CD4-positive, alpha-beta T cell treated with Interleukin-1 beta for 1 hour (primary cell): ENCODE measurements around the gene PACSIN2.
"Not testable (repeated sequence)": the region's sequence is repeated elsewhere in the genome, so short reads cannot be mapped to it uniquely, and the experiment has no call there.

Experiments used
- DNase-seq, 2 donors: peaks; one replicate each; pipeline ENCODE4 v3.0.0-alpha.2; 2020 to 2022

PACSIN2 gene

DNA sequence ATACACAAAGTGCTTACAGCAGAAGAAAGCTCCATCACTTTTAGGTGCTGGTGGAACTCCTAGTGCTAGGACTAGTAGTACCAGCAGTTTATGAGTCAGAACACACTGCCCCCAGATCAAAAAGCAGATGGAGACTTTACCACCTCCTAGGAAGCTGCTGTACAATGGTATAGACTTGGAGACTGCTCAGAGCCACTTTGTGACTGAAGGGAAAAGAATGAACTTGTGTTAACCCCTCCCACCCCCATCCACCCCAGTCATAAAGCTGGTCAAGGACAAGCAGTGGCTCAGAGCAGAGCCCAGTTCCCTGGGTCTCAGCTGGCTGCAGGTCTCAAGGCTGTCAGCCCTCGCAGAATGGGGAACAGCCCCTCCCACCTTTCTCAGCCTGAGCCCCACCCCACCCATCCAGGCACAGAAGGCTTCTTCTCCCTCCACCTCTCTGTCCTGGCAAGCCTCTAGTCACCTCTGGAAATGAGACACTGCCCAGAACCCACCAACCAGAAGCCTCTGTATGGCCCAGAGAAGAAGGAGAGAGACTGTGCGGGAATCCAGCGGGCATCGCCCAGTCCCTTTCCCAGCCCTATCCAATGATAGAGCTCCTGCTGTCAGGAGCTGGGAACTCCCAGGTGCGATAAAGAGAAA lies 23.8 kb downstream of the PACSIN2 start:
- DNase-seq = no peak

DNA sequence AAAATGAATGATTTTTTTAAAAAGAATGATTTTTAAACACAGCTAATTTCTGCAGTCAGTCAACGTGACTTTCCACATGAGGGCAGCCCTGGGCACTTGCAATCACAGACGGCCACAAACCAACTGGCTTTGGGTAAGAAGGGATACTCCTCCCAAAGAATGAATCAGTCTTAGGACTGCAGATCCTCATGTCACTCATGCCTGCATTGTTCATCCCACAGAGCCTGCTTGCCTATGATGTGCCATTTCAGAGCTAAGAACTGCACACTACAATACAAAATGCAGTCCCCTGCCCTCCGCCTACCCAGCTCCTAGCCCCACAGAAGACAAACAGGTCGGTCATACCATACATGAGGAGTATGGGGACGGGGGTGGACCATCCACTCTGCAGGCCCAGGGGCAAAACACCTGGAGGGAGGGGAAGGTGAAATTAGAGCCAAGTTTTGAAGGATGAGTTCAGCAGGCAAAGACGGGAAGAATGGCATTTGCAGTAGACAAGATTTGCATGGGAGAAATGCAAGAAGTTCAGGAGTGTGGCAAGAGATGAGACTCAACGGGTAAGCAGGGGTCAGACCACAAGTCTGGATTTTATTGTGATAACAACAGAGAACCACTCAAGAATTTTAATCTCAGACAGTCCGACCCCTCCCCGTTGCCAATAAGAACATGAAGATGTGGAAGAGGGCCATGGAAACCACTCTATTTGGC lies 24.7 kb downstream of the PACSIN2 start:
- no peak for DNase-seq

DNA sequence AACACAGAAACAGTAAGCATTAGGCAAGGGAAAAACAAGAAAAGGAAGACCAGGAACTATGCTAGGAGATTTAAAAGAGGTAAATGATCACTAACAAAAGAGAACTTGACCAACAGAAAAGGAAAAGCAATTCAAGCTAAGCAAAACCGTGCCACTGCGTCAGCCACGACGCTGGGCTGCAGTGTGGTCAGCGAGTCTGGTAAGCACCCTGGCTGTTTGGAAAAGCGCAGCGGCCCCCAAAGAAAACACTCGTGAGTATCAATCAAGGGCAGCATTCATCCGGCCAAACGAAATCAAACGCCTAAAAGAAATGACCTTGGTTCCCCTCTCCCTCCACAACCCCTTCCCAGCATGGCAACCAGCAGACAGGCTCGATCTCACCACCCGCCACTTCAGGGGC lies 28.8 kb downstream of the PACSIN2 start:
- no peak for DNase-seq

DNA sequence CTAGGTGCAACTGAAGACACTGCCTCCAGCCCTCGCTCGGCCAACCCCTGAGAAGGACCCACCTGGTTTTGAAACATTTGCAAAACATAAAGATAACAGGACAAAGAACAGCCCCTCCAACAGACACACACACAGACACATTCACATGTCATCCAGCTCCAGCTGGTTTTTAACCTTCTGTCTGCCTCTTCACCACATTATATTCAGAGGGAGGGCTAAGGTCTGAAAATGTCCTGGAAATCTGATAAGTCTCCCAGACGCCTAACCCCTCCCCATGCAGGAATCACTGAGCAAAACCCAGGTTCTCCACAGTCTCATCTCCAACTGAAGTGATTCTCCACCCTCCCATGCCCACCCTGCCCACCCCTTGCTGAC lies 29.4 kb downstream of the PACSIN2 start:
- no peak for DNase-seq

DNA sequence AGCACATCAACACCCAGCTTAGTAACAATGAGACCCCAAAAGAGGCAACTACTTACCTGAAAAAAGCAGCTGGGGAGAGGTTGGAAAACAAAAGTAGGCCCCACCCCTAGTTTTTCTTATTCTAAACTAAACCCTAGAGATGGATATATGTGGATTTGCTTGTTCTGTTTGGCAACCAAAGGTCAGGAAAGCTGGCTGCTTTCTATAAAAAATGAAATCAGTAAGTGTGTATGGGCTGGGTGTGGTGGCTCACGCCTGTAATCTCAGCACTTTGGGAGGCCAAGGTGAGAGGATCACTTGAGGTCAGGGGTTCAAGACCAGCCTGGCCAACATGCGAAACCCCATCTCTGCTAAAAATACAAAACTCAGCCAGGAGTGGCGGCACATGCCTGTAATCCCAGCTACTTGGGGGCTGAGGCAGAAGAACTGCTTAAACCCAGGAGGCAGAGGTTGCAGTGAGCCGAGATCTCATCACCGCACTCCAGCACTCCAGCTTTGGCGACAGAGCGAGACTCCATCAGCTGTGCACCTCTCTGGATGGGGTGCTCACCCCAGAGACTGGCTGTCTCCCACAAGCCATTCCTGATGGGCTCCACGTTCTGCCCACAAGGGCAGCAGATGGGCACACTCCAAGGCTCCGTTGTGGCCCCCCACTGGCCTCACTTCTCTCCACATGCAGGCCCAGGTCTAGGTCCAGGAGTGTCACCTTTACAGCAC lies 30.0 kb downstream of the PACSIN2 start:
- DNase-seq = no peak

DNA sequence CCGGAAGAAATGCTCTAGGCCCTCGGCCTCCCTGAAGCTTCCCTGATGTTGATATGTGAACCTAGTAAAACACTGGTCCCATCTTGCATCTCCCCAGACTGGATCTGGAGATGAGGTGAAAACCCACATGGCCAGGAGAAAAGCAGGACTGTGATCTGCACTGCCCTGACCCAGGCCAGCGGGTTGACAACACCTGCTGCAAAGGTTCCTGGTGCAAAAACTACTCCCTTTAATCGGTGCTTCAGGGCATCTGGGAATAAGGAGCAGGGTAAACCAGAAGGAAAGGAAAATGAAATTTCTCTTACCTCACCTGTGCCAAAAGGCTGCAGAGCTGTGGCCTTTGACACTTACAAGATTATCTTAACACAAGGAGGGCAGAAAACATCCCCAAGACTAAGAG lies 30.6 kb downstream of the PACSIN2 start:
- no peak for DNase-seq

DNA sequence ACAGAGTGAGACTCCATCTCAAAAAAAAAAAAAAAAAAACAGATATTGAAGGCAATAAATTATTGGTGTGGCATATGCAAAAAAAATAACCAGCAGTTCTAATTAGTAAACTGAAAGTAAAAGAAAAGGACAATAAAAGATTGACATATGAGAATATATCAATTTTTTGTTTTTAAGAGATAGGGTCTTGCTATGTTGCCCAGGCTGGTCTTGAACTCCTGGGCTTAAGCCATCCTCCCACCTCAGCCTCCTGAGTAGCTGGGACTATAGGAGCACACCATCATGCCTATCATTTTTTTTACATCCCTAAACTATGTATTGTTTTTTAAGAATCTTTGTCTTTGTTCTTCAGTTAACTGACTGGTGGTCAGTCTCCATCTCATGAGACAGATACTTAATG lies 31.5 kb downstream of the PACSIN2 start:
- no peak for DNase-seq

DNA sequence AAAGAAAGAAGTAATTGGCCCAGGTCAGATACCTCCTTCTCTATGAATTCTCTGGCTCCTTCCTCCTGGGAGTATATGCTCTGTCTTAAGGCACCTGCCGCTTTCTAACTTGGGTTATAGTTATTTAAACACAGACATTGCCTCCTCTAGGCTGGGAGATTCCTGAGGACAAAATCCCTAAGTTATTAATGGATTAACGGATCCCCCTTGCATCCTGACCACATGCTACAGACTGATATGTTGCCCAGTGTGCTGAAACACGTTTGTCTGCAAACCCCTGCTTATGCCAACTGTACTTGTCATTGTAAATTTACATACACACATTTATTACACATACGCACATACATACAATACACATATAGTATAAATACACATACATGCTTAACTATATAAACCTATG lies 35.3 kb downstream of the PACSIN2 start:
- no peak for DNase-seq

DNA sequence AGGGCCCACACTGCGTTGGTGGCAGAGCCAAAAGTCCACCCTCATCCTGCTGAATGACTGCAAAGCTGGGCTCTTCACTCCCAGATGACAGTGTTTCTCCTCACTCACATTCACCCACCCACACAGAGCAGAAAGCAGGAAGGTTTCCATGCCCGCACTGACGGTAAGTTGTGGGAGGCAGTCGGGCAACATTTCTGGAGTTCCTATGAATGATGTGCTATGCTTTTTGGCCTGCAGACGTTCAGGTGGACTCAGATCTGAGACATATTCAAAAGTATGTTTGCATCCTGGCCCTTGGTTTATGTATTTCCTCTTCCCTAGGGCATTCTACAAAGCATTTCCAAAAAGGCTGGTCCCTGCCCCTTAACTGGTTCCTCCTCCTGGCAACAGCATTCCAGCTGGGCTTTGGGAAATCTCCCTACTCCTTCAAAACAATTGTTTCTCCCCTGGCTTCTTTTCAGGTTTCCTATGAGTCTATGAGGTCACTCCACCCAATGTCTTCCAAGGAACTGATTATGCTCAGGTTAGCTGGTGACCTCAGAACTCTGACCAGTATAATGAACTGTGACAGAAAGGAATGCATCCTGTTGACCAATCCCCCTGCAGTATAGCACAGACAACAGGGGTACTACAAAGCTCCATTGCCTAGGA lies 36.4 kb downstream of the PACSIN2 start:
- no peak for DNase-seq

DNA sequence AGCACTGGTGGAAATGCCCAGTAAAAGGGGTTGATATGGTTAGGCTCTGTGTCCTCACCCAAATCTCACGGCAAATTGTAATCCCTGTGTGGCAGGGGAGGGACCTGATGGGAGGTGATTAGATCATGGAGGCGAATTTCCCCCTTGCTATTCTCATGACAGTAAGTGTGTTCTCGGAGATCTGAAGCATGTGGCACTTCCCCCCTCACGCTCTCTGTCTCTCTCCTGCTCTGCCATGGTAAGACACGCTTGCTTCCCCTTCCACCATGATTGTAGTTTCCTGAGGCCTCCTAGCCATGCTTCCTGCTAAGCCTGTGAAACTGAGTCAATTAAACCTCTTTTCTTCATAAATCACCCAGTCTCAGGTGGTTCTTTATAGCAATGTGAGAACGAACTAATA lies 37.4 kb downstream of the PACSIN2 start:
- peak in 1 of 2 donors; percentile 43 for DNase-seq

DNA sequence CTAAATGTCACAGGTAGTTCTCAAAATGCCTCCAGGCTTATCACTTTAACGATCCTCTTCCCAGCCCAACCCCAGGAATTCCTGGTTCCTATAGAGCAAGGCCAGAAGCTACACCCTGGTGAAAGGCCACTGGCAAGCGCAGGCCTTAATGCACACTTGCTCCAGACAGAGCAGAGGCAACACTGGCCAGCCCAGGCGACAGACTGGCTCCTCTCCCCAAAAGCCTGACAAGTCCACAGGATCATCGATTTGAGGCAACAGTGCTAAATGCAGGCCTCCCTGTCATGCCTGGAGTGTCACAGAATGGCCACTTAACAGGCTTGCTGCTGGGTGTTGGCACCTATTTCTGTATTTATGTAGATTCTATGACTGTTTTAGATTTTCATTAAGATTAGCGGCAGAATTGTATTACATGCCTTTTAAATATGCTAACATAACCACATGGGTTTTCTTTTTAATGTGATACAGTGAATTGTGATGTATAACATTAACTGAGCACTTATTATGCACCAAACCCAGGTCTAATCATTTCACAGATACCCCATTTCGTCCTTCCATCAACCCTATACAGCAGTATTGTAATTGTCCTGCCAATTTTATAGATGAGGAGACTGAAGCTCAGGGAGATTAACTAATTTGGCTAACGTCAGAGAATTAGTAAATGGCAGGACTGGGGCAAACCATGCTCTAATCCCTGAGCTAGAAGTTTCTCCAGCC lies 38.6 kb downstream of the PACSIN2 start:
- no peak for DNase-seq

DNA sequence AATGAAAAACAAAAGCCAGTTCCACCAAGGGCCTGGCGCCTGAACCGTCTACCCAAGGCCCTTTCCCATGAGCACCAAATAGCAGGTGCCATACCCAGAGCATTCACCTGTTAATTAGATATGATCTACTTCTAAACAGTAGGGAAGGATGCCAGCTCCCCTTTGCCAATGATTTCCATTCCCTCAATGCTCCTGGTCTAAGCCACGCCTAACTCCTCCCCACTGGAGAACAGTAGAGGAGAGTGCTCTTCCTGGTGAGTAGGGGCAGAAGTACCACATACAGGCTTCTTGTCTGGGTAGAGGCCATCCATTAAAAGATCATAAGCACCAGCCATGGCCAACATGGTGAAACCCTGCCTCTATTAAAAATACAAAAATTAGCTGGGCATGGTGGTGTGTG lies 40.7 kb downstream of the PACSIN2 start:
- no peak for DNase-seq

DNA sequence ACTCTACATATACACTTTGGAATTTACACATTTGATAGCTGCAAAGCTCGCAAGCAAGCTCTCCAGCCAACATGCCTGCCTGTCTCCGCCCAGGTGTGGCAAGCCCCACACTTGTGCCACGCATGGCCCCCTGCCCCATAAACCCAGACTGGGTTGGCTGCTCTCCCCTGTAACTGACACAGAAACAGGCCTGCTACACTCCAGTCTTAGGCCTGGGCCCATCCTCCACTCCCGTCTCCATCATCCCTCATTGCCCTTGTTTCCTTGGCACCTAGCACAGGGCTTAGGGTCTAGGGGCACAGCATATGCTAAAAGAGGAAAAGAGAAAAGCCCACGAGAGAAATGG lies 41.4 kb downstream of the PACSIN2 start:
- no peak for DNase-seq

DNA sequence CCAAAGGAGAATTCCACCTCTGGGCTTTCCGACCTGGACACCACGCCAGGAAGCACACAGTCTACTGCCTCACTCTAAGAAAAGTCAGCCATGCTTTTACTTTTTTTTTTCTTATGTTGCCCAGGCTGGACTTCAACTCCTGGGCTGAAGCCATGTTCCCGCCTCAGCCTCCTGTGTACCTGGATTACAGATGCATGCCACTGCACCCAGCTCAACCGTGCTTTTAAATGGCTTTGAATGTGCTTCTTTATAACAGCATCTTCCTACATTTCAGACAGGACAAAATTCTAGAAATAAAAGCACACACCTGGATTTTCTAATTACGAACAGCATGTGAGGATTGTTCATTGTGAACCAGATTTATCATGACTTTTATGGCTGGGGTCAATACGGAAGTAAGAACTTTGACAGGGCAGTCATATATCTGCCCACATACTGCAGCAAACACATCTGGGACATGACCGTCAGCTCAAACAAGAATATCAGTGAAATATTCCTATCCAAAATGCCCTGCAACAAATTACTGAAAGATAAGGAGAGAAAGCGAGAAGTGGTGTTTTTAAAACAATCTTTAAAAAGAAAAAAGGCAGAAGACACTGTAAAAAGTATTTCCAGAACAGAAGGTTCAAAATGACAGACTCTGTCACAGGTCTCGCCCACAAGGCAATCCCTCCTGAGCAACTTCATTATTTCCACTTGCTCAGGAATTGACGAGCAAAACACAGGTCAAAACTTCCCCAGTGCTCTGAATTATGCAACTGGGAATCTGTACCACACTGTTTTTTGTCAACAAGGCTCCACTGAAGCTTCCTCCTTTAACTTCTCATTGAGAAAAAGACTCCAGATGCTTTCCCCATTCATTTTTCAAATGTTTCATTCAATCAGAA lies 42.1 kb downstream of the PACSIN2 start:
- peak in 1 of 2 donors; percentile 21 for DNase-seq

DNA sequence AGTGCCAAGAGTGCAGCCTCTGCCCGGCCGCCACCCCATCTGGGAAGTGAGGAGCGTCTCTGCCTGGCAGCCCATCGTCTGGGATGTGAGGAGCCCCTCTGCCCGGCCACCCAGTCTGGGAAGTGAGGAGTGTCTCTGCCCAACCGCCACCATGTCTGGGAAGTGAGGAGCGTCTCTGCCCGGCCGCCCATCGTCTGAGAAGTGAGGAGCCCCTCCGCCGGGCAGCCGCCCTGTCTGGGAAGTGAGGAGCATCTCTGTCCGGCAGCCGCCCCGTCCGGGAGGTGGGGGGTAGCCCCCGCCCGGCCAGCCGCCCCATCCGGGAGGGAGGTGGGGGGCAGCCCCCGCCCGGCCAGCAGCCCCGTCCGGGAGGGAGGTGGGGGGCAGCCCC lies 43.5 kb downstream of the PACSIN2 start:
- DNase-seq = not testable (repeated sequence)

DNA sequence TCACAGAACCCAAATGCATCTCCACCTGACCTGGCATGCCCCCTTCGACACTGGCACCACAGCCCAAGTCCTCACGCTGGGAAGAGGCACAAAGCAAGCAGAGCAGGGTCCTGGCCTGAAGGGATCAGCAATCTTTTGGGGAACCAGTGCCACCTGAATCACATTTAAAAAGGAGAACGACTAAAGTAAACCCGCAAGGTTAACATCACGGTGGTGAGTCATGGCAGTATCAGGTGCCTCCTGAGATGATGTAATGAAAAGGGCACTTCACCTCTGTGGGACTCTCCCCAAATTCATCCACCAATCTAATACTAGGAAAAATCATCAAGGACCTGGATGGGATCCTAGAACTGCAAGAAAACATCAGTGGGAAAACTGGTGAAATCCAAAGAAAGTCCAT lies 44.9 kb downstream of the PACSIN2 start:
- DNase-seq = no peak

DNA sequence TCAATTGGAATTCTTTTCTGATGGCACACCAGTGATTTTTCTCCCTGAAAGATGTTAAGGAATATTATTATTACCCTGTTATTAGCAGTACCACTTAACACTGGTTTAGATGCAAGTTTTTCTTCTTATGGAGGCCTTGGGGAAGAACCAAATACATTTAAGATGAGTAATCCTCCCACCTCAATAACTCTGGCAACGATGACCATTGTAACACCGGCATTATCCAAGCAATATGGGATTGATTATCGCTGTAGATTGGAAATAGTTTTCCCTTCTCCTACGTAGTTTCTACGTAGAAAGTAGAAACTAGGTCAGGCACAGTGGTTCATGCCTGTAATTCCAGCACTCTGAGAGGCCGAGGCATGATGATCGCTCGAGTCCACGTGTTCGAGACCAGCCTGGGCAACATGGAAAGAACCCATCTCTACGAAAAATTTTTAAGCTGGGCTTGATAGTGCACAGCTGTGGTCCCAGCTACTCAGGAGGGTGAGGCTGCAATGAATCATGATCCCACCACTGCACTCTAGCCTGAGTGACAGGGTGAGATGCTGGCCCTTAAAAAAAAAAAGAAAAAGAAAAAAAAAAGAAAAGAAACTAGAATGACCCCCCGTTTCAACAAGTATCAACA lies 45.5 kb downstream of the PACSIN2 start:
- DNase-seq = no peak

DNA sequence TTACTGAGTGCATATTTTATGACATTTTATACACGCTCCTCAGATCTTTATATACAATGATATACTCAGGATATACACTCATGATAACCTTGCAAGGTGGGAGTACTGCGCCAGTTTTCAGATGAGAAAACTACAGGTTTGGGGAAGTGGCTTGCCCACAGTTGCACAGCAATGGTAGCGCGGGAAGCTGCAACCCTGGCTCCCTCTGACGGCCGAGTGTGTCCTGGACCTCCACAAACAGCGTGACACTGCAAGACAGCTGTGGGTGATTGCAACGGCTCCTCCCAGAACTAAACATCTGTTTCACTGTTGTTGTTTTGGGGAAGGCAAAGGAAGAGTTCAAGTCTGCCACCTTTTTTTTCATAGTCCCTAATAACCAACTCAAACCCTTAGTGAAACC lies 47.0 kb downstream of the PACSIN2 start:
- peak; percentile 11 to 66 for DNase-seq

DNA sequence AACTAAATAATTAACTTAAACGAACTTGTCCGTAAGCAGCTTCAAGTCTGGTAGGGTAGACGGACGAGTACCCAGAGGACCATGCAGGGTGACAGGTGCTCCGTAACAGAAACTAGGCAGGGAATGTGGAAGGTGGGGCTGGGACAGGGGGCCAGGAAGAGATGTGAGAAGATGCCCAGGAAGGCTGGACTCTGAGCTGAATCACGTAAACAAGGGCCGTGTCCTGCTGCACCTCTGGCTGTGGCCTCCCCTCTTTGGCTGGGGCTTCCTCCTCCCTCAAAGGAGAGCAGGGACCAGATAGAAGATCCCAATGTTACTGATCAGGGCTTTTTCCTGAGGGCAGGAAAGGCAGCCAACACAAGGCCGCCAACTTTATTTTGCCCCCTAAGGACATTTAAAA lies 47.9 kb downstream of the PACSIN2 start:
- no peak for DNase-seq

DNA sequence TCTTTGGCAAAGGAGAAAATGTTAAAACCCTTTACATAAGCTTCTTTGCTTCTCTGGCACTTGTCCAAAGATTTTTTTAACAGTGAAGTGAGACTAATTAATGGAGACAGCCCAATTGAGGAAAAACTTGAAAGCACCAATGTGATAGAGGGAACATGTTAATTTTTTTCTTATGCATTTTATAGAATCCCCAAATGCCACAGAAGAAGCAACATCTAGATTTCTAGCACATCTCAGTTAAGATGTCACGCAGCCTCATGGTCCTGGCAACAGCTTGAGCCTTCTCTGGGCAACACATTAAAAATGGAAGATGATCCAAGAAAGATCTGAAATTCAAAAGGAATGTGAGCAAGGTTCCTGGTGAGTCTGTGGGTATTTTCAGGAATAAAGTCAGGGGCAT lies 48.5 kb downstream of the PACSIN2 start:
- no peak for DNase-seq

DNA sequence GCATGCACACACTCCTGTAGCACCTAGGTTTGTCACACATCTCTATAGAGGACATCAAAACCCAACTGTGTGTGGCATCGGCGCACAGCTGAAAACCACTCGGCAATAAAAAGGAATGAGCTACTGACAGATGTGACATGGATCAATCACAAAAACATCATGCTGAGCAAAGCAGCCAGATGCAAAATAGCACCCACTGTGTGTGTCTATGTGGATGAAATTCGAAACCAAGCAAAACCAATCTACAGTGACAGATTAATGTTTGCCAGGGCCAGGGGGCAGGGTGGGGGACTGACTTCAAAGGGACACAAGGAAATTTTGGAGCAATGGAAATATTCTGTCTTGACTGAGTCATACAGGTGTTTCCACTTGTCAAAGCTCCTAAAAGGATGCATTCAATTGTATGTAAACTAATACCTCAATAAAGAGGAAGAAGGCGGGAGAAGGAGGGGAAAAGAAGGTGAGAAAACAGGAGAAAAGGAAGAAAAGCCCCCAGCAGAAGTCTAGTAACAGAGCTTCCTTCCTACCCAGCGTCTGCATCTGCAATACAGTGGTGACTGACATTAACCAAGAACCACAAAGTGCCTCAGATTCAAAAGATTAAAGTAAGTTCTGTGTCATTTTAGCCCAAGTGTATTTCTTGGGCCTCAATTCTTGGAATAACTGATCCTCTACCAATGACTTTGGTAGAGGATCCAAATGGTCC lies 49.8 kb downstream of the PACSIN2 start:
- DNase-seq = no peak
